Right lung (tissue), 5 donors: ENCODE data around the gene SPECC1. TPM values are rescaled to one million over a fixed set of nuclear protein-coding genes. Genes with fewer than 3 reads are reported as not detected.
"Not testable (repeated sequence)": the region's sequence is repeated elsewhere in the genome, so short reads cannot be mapped to it uniquely, and the experiment has no call there.

Experiments
- DNase-seq, 2 donors: peaks; one replicate each; pipeline ENCODE4 v3.0.0-alpha.2; 2013
- polyA plus RNA-seq, 5 donors: library from polyadenylated mRNA; unstranded; fragments of 120-200 nt; gene quantifications; one replicate each; pipeline versions ENCODE4 v1.2.1 to v1.2.3, GENCODE V29; 2013; ENCODE audit warnings: inconsistent platforms in 1 of 5, low replicate concordance in 1 of 5; ENCODE audit not compliant: insufficient read length in 5 of 5, insufficient read depth in 1 of 5

SPECC1 gene
- polyA plus RNA-seq, 5 donors, result 5.4 to 9.0 (median 6.5) TPM

DNA sequence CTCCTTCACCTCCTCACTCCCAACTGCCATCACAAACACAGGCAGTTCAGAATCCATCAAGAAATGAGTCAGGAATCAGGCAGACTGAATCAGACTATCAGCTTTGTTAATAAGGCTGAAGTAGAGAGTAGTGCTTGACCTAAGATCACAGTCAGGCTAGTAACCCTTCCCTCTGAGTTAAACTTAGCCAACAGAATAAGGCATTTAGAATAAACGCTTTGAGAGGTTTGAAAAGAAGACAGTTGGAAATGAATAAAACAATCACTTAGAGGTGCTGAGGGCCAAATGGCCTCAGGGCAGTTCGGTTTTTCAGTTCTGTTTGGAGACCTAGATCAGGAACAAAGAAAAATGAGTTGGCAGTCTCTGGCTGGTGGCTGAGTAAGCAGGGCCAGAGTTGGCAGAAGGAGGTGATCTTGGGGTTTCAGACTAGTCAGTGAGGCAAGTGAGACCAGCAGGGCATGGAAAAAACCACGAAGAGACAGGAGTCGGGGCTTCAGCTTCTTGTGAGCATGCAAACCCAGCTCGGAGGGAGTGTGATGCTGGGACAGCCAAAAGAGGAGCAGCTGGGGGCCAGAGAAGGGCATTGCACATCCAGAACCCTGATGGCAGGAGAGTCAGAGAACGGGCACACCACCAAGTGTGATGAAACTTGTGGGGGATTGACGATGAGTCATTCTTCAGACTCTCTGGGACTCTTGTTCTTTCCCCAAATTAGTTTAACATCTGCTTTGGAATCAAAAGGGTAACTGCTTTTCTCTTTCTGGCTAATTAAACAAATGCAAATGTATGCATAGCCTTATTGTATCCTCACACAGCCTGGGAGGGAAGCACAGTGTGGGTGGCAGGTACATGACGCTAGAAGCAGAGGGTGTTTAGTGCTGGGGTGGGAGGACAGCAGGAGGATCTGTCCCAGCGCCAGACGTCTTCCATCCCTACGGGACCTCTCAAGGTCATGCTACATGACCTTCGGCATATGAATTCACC, 54.8 kb downstream of the SPECC1 start:
- peak; percentile 48 to 55 for DNase-seq

DNA sequence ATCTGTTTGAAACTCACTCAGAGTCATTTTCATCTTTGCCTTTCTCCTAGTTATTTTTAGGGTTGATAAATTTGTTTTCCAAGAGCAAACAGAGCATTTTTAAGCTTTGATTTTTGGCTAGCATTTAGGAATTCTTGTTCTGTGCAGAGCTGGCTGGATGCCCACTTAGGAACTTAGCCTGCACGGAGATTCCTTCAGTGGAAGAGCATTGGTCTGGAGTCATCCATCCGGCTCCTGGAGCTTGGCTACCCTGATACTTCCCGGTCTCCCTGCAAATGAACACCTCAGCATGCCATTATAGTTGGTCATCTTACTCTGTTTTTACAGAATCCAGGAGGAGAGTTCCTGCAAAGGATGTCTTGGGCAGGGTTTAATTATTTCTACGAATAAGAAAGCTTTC, 57.1 kb downstream of the SPECC1 start:
- DNase-seq, result peak in 1 of 2 donors; percentile 13

DNA sequence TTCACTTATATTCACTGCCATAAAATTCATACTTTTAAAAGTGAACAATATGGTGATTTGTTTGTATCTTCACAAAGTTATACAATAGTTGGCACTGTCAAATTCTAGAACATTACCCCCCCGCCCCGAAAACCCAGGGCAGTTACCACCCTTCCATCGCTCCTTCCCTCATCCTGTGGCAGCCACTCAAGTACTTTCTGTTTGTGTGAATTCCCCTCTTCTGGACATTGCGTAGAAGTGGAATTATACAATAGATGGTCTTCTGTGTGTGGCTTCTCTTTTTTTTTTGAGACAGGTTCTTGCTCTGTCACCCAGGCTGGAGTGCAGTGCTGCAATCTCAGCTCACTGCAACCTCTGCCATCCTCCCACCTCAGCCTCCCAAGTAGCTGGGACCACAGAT, 58.6 kb downstream of the SPECC1 start:
- no peak for DNase-seq

DNA sequence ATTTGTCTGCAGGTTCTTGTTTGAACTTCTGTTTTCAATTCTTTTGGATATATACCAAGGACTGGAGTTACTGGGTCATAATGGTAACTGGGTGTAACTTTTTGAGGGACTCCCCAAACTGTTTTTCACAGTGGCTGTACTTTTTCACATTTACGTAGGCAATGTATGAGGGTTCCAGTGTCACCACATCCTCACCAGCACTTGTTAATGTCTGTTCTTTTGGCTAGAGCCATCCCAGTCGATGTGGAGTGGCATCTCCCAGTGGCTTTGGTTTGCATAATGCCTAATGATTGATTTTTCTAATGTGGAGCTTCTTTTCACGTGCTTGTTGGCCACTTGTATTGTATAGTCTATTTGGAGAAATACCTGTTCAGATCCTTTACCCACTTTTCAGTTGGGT, 59.3 kb downstream of the SPECC1 start:
- no peak for DNase-seq

DNA sequence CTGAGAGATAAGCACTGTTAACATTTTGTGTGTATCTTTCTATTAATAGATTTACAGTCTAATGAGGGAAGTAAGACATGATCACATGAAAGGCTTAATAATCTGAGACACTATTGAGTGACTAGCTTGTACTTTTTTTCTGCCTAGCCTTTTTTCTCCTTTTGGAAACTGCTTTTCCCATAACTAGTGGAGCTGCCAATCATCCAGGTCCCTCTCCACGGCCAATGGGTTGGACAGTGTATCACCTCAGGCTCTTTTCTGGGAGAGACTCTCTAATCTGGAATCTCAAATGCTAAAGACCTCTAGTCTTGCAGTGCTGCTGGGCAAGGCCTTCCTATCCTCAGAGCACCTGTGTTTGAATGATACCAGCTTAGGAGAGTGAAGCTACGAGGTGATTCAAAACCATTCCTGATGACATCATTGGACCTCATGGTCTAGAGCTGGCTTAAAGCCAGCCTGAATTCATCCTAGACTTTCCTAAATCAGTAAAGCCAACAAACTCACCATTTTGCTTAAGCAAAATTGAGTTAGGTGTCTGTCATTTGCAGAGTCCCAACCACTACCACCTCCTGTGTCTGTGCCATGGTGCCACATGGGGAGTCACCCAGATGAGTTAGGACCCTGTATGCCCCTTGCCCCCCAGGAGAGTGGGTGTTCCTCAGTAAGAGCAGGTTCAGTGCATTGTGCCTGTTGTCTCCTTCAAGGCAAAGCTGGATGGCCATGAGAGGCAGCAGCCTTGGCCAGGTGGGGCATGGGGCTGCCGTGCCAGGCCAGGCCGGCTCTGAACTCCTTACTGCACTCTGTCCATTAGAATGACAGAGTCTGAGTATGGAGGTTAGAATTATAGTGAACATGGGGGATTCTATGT, 62.9 kb downstream of the SPECC1 start:
- DNase-seq, result no peak

DNA sequence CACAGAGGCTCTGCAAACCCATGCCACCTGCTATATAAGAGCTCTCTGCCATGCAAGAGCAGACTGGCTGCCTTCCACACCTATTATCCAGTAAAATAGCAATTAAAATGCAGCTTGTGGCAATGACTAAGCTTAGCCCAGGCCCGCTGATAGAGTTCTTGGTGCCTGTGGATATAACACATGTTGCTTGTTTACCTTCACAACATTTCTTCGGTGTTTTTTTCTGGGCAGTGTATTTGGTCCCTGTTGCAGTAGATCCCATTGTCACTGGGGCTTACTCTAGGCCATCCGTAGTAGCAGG, 63.5 kb downstream of the SPECC1 start:
- no peak for DNase-seq

DNA sequence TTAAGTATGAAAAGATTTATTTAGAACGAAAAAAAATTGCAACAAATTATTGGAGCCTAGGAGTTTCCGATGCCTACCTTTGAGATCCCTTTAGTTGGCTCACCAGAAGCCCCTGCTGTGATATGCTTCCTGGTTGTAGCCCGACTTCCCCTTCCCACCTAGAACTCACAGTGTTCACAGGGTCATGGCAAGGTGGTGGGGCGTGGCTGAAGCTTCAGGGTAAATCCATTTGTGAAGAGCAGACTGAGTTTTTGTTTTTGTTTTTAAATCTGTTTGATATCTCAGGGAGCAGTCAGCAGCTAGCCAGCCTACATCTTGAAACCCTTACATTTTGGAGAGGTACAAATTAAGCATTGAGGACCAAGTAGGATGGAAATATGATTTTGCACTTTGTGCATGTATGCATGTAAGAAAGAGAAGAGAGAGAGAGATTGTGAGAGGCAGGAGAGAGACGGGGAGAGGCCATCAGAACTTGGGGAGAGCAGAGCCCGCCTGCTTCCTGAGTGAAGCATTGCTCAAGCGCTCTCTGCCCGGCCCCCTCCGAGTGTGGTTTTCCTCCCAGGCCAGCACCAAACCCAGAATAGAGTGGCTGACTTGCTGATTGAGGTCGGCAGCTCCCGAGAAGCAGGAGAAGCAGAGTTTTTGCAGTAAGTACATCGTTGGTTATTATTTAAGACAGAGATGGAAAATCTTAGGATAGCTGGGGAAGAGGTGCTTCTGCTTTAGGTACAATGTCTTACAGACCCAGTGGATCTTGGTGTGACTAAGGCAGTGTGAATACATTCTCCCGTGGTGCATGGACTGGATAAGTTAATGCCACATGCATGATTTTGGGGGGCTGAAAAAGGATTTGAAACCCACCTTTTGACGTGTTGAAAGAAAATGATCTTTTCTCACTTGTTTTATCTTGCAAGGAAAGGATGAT, 64.2 kb downstream of the SPECC1 start:
- no peak for DNase-seq

DNA sequence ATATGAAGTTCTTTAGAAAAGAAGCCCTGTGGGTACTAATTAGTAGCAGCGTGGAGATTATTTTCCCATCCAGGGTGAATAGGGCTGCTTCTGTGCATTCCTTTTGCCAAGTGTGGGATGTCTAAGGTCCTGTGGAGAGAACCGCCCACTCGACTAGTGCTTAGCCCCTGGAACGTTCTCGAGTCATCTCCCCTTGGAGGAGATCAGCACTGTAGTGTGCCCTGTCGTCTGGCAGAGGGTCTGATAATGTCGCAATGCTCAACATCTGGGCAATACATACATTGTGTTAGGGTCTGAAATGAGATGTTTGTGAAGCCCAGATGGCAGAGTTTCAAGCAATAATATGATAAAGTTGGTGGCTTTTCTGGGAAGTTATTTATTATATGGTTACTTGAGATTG, 64.8 kb downstream of the SPECC1 start:
- no peak for DNase-seq

DNA sequence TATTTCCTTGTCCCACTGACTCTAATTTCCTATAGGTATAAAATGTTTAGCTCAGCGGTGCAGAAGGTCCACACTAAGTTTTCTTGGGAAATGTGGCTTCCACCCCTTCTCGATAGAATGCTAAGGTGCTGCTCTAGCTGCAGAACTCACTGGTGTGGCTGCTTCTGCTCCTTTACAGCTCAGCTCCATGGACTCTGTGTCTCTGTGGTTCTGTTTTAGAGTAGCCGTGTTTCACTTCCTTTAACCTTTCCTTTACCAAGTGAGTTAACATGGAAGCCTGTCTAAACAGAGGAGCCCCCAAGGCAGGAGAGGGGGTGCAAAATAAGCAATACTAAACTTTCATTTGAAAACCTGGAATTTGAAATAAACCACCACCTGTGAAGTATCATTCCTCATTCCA, 65.3 kb downstream of the SPECC1 start:
- no peak for DNase-seq

DNA sequence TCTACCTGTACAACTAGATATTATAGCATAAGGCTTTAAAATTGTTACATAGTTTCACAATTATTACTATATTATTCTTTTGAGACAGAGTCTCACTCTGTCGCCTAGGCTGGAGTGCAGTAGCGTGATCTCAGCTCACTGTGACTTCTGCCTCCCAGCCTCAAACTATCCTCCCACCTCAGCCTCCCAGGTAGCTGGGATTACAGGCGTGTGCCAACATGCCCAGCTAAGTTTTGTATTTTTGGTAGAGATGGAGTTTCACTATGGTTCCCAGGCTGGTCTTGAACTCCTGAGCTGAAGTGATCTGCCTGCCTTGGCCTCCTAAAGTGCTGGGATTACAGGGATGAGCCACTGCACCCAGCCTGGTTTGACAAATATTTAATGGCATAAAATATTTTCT, 67.0 kb downstream of the SPECC1 start:
- not testable (repeated sequence) for DNase-seq

DNA sequence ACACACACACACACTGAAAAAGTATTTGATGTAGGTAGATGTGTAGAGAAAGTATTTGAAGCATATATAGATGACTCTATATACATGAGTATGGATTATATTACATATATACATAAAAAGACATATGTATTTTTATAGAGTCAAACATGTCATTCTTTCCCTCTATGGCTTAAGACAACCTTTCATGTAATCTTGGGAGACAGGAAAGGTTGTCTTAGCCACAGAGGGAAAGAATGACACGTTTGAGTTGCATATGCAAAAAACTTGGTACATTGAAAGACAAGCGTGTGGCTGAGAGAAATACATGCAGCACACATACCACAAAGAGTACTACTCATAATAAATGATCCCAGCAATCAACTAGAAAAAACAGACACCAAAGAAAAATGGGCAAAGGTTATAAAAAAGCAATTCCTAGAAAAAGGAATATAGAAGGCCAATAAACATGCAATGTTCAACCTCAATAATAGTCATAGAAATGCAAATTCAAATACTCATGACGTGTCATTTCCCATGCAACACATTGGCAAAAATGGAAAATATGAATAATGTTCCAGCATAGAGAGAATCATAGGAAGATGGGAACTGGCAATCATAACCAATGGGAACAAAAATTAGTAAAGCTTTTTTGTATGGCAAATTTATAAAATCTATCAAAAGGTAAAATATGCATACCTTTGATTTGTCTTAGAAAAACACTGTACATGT, 69.0 kb downstream of the SPECC1 start:
- DNase-seq, result no peak

DNA sequence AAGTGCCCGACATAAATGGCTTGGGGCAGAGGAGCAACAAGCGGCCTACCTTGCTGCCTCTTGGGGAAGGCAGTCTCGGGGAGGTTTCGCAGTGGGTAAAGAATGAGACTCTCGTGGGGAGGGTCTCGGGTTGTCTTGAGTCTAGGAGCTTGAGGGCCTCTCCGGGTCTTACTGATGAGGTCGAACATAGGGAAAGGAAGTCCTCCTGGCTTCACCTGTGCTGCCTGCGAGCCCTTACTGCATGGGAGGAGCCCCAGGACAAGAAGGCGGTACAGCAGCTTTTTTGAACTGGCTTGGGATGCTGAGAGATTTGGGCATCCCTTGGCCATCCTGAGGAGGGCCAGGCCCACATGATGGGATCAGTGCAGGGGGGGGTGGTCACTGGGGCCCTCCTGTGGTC, 71.4 kb downstream of the SPECC1 start:
- DNase-seq, result no peak

DNA sequence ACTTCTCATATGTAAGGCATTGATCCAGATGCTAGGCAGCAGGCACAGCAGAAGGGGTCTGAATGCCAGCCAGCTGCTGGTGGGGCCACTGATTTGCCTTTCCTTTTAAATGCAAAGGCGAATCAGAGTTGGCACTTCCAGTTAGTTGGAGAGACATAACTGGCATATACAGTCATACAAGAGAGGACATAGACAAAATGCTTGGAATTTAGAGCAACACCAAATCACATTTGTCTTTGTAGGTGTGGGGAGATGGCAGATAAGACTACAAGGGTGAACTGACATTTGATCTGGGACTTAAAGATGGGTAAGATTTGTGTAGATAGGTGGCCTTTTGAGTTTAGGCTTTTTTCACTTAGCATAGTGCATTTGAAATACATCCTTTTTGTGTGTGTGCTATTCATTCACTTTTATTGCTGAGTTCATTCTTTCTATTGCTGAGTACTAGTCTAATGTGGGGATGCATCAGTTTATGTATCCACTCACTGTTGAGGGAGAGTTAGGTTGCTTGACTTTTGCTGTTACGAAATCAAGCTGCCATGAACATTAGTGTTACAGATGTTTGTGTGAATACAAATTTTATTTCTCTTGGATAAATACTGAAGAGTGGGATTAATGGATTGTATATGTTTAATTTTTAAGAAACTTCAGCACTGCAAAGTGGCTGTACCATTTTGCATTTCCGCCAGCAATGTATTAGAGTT, 74.1 kb downstream of the SPECC1 start:
- DNase-seq, result no peak

DNA sequence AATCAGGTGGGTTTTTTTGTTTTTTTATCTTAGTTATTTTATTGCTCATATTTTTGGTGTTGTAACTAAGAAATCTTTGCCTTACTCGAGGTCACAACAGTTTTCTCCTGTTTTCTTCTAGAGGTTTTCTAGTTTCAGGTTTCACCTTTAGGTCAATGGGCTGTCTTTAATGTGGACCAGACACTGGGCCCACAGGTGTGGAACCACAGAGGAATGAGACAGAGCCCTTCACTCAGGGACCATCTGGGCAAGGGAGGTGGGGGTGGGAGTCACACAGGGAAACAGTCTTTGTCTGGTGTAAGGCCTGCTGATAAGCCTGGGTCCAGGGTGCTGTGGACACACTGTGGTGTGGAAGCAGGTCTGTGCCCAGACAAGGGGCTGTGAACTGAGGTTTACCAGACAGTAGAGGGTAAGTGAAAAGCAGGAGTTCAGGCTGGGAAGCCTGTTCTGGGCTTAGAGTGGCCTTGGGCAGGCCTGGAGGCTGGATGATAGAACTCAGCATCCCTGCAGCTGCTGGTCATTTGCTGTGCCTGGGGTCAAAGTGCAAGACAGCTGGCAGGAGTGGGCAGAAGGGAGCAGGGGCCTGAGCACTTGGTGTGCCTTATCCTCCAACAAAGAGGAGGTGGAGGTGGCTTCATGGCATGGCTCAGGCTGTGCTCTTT, 75.6 kb downstream of the SPECC1 start:
- DNase-seq, result no peak

DNA sequence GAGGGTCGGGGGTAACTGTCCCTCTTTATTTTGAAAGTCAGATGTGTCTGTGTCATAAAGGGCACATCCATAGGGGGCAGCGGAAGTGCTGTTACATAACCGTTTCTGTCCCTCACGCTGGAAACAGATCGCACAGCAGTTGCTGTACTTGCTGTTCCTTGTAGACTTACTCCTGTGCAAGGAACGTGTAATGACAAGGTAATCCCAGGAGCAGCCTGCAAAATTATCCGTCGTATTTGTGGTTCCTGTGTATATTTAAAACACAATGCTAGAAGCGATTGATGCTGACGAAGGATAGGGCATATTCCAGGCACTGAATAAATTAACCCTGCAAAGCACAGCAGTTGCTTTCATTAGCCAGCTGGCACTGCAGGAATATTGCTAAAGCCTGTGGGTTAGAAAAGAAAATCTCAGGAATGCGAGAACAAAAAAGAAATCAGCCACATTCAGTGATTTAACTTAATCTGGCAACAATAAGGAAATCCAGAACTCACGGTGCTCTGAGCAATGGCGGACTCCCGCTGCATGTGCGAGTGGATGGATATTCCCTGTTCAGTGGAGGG, 76.2 kb downstream of the SPECC1 start:
- no peak for DNase-seq

DNA sequence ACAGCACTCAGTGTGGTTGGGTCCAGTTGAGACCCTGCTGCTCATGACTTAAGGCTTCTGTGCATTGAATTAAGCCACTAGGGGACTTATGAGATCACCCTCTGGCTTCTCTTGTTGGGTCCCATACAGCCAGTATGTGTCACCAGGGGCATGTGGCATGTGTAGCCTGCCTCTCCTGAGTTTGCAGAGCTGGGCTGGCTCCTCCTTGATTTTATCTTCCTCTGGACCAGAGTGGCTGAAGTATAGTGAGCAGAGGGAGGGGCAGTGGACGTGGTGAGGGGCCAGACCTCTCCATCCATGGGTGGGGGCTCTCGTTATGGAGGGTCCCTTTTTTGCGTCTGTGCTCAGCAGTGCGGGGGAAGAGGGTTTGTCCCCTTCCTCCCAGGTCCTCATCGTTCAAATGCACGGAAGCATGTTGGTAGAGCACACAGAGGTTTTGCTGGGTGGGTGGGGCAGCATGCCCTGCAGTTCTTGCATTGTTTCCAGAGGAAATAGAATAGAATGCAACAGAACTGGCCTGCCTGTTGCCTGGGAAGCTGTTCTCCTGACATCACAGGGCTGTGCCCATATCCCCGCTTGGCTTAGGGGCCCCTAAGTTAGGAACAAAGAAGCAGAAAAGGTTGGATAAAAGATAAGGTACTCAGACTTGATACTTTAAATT, 77.4 kb downstream of the SPECC1 start:
- DNase-seq, result no peak

DNA sequence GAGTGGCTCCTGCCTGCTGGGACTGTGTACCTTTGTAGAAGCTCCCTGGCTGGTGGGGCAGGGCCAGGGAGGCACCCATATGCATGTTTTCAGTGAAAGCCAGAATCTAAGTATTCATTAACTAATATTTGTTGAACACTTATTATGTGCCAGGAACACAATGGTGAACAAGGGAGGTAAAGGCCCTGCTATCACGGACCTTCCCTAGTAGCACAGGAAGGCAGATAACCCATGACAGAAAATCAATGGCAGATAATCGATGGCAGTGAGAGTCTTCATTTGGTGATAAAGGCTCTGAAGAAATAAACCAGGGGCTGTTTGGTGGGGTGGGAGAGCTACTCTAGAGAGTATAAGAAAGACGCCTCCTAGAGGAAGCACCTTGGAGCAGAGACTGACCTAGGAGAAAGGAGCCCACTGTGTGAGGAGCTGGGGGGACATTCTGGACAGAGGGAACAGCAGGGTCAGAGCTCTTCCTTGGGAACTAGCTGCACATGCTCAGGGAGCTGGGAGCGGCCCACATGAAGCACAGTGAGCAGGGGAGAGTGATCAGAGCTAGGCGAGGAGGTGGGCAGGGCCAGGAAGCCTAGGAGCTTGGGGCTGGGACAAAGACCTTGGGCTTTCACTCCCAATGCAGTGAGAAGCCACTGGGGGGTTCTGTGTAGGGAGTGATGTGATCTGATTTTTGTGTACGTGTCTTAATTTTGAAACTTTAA, 78.5 kb downstream of the SPECC1 start:
- DNase-seq, result no peak
